Upper lobe of left lung (tissue), 6 donors: ENCODE measurements around the gene MEIS1. TPM values are rescaled to one million over a fixed set of nuclear protein-coding genes. Genes with fewer than 3 reads are reported as not detected.

Source experiments
- ATAC-seq, 2 donors: fragments of 200-7000 bp; cut with Tn5 transposase; one replicate each; pipeline ENCODE4 v1.9.1; 2022; ENCODE audit warnings: mild to moderate bottlenecking in 2 of 2, moderate library complexity in 2 of 2; ENCODE audit not compliant: low FRiP score in 2 of 2
- DNase-seq, 2 donors: peaks; one replicate each; pipeline ENCODE4 v3.0.0-alpha.2; 2019 to 2020
- H3K27ac ChIP-seq, 4 donors: fragments of 200-600 bp; sonication (generic); one replicate each; pipeline ENCODE4 v1.5.1; 2016 to 2019
- H3K27me3 ChIP-seq, 4 donors: fragments of 200-600 bp; sonication (generic); one replicate each; pipeline ENCODE4 v1.5.1; 2017 to 2019
- H3K36me3 ChIP-seq, 4 donors: fragments of 200-600 bp; sonication (generic); one replicate each; pipeline ENCODE4 v1.5.1; 2016 to 2019
- H3K4me1 ChIP-seq, 4 donors: fragments of 200-600 bp; sonication (generic); one replicate each; pipeline ENCODE4 v1.5.1; 2018 to 2019
- H3K4me3 ChIP-seq, 4 donors: fragments of 200-600 bp; sonication (generic); one replicate each; pipeline ENCODE4 v1.5.1; 2017 to 2019; ENCODE audit warnings: mild to moderate bottlenecking in 2 of 4, moderate library complexity in 1 of 4
- H3K9me3 ChIP-seq, 4 donors: fragments of 200-600 bp; sonication (generic); one replicate each; pipeline ENCODE4 v1.5.1; 2018 to 2019
- CTCF ChIP-seq, 6 experiments: fragments of 450-650 bp in 4 of 6; fragments of 200-600 bp in 2 of 6; sonication (generic) in 2 of 6; IDR thresholded peaks; one replicate each; pipeline ENCODE4 v1.5.1; 2016 to 2019; ENCODE audit warnings: antibody characterized with exemption in 6 of 6
- EP300 ChIP-seq, 4 donors: sonication (generic); formaldehyde crosslinking; IDR thresholded peaks; one replicate each; pipeline ENCODE4 v1.5.1; 2017; ENCODE audit warnings: antibody characterized with exemption in 4 of 4, control low read depth in 2 of 4
- POLR2A ChIP-seq, 4 donors: fragments of 450-650 bp; IDR thresholded peaks; one replicate each; pipeline ENCODE4 v1.5.1; 2016 to 2017; ENCODE audit warnings: antibody characterized with exemption in 4 of 4, mild to moderate bottlenecking in 2 of 4
- POLR2AphosphoS5 ChIP-seq, 2 donors: sonication (generic); formaldehyde crosslinking; IDR thresholded peaks; one replicate each; pipeline ENCODE4 v1.5.1; 2017; ENCODE audit warnings: antibody characterized with exemption in 2 of 2
- WGBS, 2 donors: methylation state at CpG; one replicate each; pipeline ENCODE4 v1.1.5; 2017 to 2018; 5-methylcytosine and 5-hydroxymethylcytosine counted together
- total RNA-seq, 6 donors: library from RNA; depleted of rRNA in 4 of 6; stranded (reverse); fragments of >200 nt in 4 of 6; gene quantifications; one replicate each; pipeline versions ENCODE4 v1.1.0 to v1.2.1, GENCODE V29; 2016 to 2021
- donor health status: DM: no; HTN: no; CAD: no; lungs with moderate emphysema.
- donor health status: DM: no; HTN: yes; CAD: no; lungs with severe emphysema.

MEIS1 gene
- total RNA-seq, 6 donors from 2014 or later: 23.1 to 43.9 (median 30.0) TPM

GRCh38 chr2:66601624-66602023 is 166.7 kb downstream of the MEIS1 start:
- 57 to 65% methylated on average over 4 of the region's 4 CpGs for WGBS, 2 donors
- Histone ChIP-seq H3K4me3 (no peak overlapping the region), H3K9me3 (no peaks in the 10 kb centered on the region), H3K27ac (no peak overlapping the region), H3K4me1 (no peaks in the 10 kb centered on the region), H3K36me3 (no peaks in the 10 kb centered on the region), H3K27me3 (no peaks in the 10 kb centered on the region)
- ATAC-seq (no peak), DNase-seq (no peak)
- TF ChIP-seq POLR2A (IDR thresholded peaks at IDR 0.05) (no peak), CTCF (IDR thresholded peaks at IDR 0.05) (no peak), POLR2AphosphoS5 (IDR thresholded peaks at IDR 0.05) (no peak), EP300 (IDR thresholded peaks at IDR 0.05) (no peak)

- ATAC-seq (no peak), DNase-seq (no peak)
- H3K36me3 ChIP-seq: no peaks in the 10 kb centered on the region
- H3K4me3 ChIP-seq: no peak overlapping the region
- no peaks in the 10 kb centered on the region for H3K27me3 ChIP-seq
- no peaks in the 10 kb centered on the region for H3K4me1 ChIP-seq
- H3K27ac ChIP-seq: no peak overlapping the region
- no peaks in the 10 kb centered on the region for H3K9me3 ChIP-seq
- no peak for TF ChIP-seq EP300 (IDR thresholded peaks at IDR 0.05)
- no peak for TF ChIP-seq POLR2AphosphoS5 (IDR thresholded peaks at IDR 0.05)
- no peak for TF ChIP-seq CTCF (IDR thresholded peaks at IDR 0.05)
- TF ChIP-seq POLR2A (IDR thresholded peaks at IDR 0.05): no peak
Measured at GRCh38 chr2:66602341-66602740, 167.4 kb downstream of the MEIS1 start.

GRCh38 chr2:66604326-66604725 is 169.4 kb downstream of the MEIS1 start:
- H3K4me1 ChIP-seq: no peaks in the 10 kb centered on the region
- ATAC-seq: no peak
- no peak overlapping the region for H3K4me3 ChIP-seq
- no peak overlapping the region for H3K27ac ChIP-seq
- no peak for DNase-seq
- H3K9me3 ChIP-seq: no peaks in the 10 kb centered on the region
- WGBS, 2 donors: 73 to 81% methylated on average over 2 of the region's 2 CpGs
- H3K36me3 ChIP-seq: no peaks in the 10 kb centered on the region
- no peak for TF ChIP-seq POLR2A (IDR thresholded peaks at IDR 0.05)
- TF ChIP-seq CTCF (IDR thresholded peaks at IDR 0.05): no peak
- no peak for TF ChIP-seq EP300 (IDR thresholded peaks at IDR 0.05)
- no peak for TF ChIP-seq POLR2AphosphoS5 (IDR thresholded peaks at IDR 0.05)
- H3K27me3 ChIP-seq: no peaks in the 10 kb centered on the region

GRCh38 chr2:66604976-66605375 is 170.1 kb downstream of the MEIS1 start:
- Histone ChIP-seq H3K27ac (no peak overlapping the region), H3K27me3 (no peaks in the 10 kb centered on the region), H3K36me3 (no peaks in the 10 kb centered on the region), H3K4me1 (no peaks in the 10 kb centered on the region), H3K4me3 (no peak overlapping the region), H3K9me3 (no peaks in the 10 kb centered on the region)
- 92 to 94% methylated on average over 7 of the region's 7 CpGs for WGBS, 2 donors
- ATAC-seq (no peak), DNase-seq (no peak)
- no peak for TF ChIP-seq CTCF (IDR thresholded peaks at IDR 0.05)
- no peak for TF ChIP-seq POLR2A (IDR thresholded peaks at IDR 0.05)
- TF ChIP-seq POLR2AphosphoS5 (IDR thresholded peaks at IDR 0.05): no peak
- TF ChIP-seq EP300 (IDR thresholded peaks at IDR 0.05): no peak

- Histone ChIP-seq H3K27me3 (no peaks in the 10 kb centered on the region), H3K4me3 (no peak overlapping the region), H3K4me1 (no peaks in the 10 kb centered on the region), H3K27ac (no peak overlapping the region), H3K36me3 (no peaks in the 10 kb centered on the region), H3K9me3 (no peaks in the 10 kb centered on the region)
- TF ChIP-seq POLR2A (IDR thresholded peaks at IDR 0.05): no peak
- TF ChIP-seq EP300 (IDR thresholded peaks at IDR 0.05): no peak
- TF ChIP-seq CTCF (IDR thresholded peaks at IDR 0.05): no peak
- no peak for TF ChIP-seq POLR2AphosphoS5 (IDR thresholded peaks at IDR 0.05)
- DNase-seq: no peak
- 90 to 97% methylated on average over 4 of the region's 4 CpGs for WGBS, 2 donors
- no peak for ATAC-seq
Measured at GRCh38 chr2:66607152-66607551, 172.2 kb downstream of the MEIS1 start.
